NCI-H2196 (cell line): ENCODE results near the gene SELE.
"Not testable (repeated sequence)": the region's sequence is repeated elsewhere in the genome, so short reads cannot be mapped to it uniquely, and the experiment has no call there.

Experiments used
- DNase-seq: peaks from one replicate; lab custom pipeline; 2025; ENCODE audit not compliant: unreplicated experiment; lab: John Stamatoyannopoulos, UW

The SELE gene

GRCh38 chr1:169683661-169684060 lies 50.2 kb downstream of the SELE start:
- DNase-seq, result no peak

DNA sequence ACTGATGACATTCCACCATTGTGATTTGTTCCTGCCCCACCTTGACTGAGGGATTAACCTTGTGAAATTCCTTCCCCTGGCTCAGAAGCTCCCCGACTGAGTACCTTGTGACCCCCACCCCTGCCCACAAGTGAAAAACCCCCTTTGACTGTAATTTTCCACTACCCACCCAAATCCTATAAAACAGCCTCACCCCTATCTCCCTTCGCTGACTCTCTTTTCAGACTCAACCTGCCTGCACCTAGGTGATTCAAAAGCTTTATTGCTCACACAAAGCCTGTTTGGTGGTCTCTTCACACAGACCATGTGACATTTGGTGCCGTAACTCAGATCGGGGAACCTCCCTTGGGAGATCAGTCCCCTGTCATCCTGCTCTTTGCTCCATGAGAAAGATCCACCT lies 50.7 kb downstream of the SELE start:
- not testable (repeated sequence) for DNase-seq

DNA sequence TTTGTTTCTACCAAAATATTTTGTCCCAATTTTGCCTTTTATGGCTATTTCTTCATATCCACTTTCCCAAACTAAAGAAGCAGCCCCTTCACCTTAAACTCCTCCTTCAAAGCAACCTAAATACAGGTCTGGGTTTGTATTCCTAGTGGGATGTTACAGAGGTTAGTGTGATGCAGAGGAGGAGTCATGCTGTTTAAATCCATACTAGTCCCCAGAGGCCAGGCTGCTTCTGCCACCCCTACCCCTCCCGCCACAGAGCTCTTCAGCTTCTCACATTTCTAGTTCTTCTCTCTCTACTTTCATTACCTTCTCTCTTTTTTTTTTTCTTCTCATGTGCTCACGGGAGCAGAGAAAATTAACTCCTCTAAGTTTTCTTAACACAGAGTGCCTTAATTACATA lies 51.8 kb downstream of the SELE start:
- DNase-seq, result no peak

GRCh38 chr1:169681140-169681539 lies 52.7 kb downstream of the SELE start:
- DNase-seq, result no peak

GRCh38 chr1:169680377-169681019 lies 53.4 kb downstream of the SELE start:
- no peak for DNase-seq

- no peak for DNase-seq
Measured at GRCh38 chr1:169679692-169680091, 54.2 kb downstream of the SELE start.

- no peak for DNase-seq
Measured at GRCh38 chr1:169676001-169676400, 57.9 kb downstream of the SELE start.
